HL-60 (cell line): Measurements from ENCODE around the gene CD300LG.

Source experiments
- DNase-seq, 2 experiments: peaks; one replicate each; pipeline ENCODE4 v3.0.0-alpha.2; 2010 to 2020; ENCODE audit warnings: low read depth in 1 of 2, low spot score in 1 of 2
- H3K27ac ChIP-seq: fragments of 250-450 bp; sonication (Bioruptor Pico); replicated peaks from 2 replicates; pipeline ENCODE4 v1.5.1; 2020; ENCODE audit warnings: mild to moderate bottlenecking, moderate library complexity
- H3K27me3 ChIP-seq: fragments of 250-450 bp; sonication (Bioruptor Pico); 2 replicates; pipeline ENCODE4 v1.5.1; 2021; ENCODE audit warnings: mild to moderate bottlenecking, moderate library complexity; ENCODE audit not compliant: insufficient read depth, poor library complexity, severe bottlenecking
- H3K4me3 ChIP-seq: replicated peaks from 2 replicates; pipeline ENCODE4 v1.5.1; 2011; ENCODE audit warnings: mild to moderate bottlenecking, control low read depth, low read length; ENCODE audit not compliant: insufficient read depth
- GABPA ChIP-seq: IDR thresholded peaks from 2 replicates; pipeline ENCODE4 v1.6.1; 2012; ENCODE audit warnings: low read depth
- POLR2AphosphoS5 ChIP-seq: IDR thresholded peaks from 2 replicates; pipeline ENCODE4 v1.6.1; 2012; ENCODE audit warnings: low read depth
- SPI1 ChIP-seq: IDR thresholded peaks from 2 replicates; pipeline ENCODE4 v1.6.1; 2012; ENCODE audit warnings: low read depth, mild to moderate bottlenecking, borderline replicate concordance
- TF ChIP-seq, protein P1 (sequence below): IDR thresholded peaks from 2 replicates; pipeline ENCODE4 v1.6.1; 2012; ENCODE audit warnings: low read depth; ENCODE audit not compliant: insufficient replicate concordance
- TF ChIP-seq, protein P2 (sequence below): IDR thresholded peaks from one replicate; pipeline ENCODE4 v1.5.1; 2011; ENCODE audit warnings: low read length, control low read depth, inconsistent platforms; ENCODE audit not compliant: insufficient read depth

The CD300LG gene

GRCh38 chr17:43844241-43844640 lies 2.7 kb upstream of the CD300LG start:
- H3K4me3 ChIP-seq = no peak overlapping the region
- H3K27ac ChIP-seq = no peak overlapping the region
- no peak for TF ChIP-seq SPI1
- TF ChIP-seq, protein P1, sequence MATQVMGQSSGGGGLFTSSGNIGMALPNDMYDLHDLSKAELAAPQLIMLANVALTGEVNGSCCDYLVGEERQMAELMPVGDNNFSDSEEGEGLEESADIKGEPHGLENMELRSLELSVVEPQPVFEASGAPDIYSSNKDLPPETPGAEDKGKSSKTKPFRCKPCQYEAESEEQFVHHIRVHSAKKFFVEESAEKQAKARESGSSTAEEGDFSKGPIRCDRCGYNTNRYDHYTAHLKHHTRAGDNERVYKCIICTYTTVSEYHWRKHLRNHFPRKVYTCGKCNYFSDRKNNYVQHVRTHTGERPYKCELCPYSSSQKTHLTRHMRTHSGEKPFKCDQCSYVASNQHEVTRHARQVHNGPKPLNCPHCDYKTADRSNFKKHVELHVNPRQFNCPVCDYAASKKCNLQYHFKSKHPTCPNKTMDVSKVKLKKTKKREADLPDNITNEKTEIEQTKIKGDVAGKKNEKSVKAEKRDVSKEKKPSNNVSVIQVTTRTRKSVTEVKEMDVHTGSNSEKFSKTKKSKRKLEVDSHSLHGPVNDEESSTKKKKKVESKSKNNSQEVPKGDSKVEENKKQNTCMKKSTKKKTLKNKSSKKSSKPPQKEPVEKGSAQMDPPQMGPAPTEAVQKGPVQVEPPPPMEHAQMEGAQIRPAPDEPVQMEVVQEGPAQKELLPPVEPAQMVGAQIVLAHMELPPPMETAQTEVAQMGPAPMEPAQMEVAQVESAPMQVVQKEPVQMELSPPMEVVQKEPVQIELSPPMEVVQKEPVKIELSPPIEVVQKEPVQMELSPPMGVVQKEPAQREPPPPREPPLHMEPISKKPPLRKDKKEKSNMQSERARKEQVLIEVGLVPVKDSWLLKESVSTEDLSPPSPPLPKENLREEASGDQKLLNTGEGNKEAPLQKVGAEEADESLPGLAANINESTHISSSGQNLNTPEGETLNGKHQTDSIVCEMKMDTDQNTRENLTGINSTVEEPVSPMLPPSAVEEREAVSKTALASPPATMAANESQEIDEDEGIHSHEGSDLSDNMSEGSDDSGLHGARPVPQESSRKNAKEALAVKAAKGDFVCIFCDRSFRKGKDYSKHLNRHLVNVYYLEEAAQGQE = no peak
- TF ChIP-seq GABPA = no peak
- TF ChIP-seq POLR2AphosphoS5 = no peak
- TF ChIP-seq, protein P2, sequence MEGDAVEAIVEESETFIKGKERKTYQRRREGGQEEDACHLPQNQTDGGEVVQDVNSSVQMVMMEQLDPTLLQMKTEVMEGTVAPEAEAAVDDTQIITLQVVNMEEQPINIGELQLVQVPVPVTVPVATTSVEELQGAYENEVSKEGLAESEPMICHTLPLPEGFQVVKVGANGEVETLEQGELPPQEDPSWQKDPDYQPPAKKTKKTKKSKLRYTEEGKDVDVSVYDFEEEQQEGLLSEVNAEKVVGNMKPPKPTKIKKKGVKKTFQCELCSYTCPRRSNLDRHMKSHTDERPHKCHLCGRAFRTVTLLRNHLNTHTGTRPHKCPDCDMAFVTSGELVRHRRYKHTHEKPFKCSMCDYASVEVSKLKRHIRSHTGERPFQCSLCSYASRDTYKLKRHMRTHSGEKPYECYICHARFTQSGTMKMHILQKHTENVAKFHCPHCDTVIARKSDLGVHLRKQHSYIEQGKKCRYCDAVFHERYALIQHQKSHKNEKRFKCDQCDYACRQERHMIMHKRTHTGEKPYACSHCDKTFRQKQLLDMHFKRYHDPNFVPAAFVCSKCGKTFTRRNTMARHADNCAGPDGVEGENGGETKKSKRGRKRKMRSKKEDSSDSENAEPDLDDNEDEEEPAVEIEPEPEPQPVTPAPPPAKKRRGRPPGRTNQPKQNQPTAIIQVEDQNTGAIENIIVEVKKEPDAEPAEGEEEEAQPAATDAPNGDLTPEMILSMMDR = no peak
- DNase-seq = no peak
- H3K27me3 ChIP-seq = no peaks in the 10 kb centered on the region

DNA sequence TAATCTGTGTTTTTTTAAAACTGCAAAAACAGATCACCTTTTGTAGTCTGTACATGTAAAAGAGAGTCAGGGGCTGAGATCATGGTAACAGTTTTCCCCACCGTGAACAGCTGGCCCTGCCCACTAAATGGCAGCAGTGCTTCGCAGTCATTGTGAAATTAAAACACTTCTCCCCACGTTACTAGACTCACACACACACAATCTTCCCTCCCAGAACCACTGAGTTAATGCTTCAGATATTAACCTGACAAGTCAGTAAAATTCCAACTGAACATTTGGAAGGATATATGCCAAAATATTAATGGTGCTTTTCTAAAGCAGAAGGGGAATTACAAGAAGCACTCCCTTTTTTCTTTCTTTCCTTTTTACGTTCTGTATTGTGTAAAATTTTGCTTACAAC lies 1.2 kb upstream of the CD300LG start:
- Histone ChIP-seq H3K4me3 (no peak overlapping the region), H3K27me3 (no peaks in the 10 kb centered on the region), H3K27ac (no peak overlapping the region)
- DNase-seq = no peak
- TF ChIP-seq GABPA (no peak), SPI1 (no peak)
- TF ChIP-seq, protein P1 = no peak

GRCh38 chr17:43846221-43846712 lies 709 bp upstream of the CD300LG start:
- no peak for TF ChIP-seq SPI1
- TF ChIP-seq, protein P2 = peak; percentile 92
- DNase-seq = peak; percentile 47 to 67
- no peak overlapping the region for H3K27ac ChIP-seq

DNA sequence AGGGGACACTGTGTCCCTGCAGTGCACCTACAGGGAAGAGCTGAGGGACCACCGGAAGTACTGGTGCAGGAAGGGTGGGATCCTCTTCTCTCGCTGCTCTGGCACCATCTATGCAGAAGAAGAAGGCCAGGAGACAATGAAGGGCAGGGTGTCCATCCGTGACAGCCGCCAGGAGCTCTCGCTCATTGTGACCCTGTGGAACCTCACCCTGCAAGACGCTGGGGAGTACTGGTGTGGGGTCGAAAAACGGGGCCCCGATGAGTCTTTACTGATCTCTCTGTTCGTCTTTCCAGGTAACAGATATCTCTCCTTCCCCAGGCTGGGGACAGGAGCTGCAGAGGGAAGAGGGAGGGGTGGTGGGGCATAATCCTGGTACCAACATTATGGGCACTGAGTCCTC lies 1.6 kb downstream of the CD300LG start:
- no peak overlapping the region for H3K27ac ChIP-seq
- TF ChIP-seq, protein P1 = no peak
- TF ChIP-seq POLR2AphosphoS5 = no peak
- TF ChIP-seq, protein P2 = no peak
- TF ChIP-seq SPI1 = no peak
- TF ChIP-seq GABPA = no peak
- H3K4me3 ChIP-seq = no peak overlapping the region
- no peak for DNase-seq
- no peaks in the 10 kb centered on the region for H3K27me3 ChIP-seq

More at GRCh38 chr17:43846221-43846712, 709 bp upstream of the CD300LG start:
- Histone ChIP-seq H3K27me3 (no peaks in the 10 kb centered on the region), H3K4me3 (no peak overlapping the region)
